GM12801 (cell line): ENCODE data around the gene CFAP100.

Source experiments
- TF ChIP-seq, protein P1 (sequence below): IDR thresholded peaks from one replicate; pipeline ENCODE4 v1.5.1; 2011; ENCODE audit warnings: control low read depth; ENCODE audit not compliant: insufficient read length; ENCODE audit errors: extremely low read depth

The CFAP100 gene

DNA sequence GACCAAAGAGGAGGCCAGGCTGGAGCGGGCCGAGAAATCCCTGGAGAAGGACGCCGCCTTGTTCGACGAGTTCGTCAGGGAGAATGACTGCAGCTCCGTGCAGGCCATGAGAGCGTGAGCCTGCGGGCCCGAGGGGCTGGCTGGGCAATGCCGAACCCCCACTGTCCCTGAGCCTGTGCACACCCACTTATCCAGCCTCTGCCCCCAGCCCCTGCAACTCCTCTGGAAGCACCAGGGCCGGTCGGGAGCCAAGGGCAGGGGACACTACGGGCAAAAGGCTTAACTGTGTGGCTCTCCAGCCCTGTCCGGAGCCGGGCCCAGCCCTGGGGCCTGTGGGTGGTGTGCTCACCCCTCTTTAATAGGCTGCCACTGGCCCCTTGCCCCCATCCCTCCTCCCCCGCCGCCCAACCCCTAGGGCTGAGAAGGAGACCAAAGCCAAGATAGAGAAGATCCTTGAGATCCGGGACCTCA is 24.0 kb downstream of the CFAP100 start:
- TF ChIP-seq, protein P1, sequence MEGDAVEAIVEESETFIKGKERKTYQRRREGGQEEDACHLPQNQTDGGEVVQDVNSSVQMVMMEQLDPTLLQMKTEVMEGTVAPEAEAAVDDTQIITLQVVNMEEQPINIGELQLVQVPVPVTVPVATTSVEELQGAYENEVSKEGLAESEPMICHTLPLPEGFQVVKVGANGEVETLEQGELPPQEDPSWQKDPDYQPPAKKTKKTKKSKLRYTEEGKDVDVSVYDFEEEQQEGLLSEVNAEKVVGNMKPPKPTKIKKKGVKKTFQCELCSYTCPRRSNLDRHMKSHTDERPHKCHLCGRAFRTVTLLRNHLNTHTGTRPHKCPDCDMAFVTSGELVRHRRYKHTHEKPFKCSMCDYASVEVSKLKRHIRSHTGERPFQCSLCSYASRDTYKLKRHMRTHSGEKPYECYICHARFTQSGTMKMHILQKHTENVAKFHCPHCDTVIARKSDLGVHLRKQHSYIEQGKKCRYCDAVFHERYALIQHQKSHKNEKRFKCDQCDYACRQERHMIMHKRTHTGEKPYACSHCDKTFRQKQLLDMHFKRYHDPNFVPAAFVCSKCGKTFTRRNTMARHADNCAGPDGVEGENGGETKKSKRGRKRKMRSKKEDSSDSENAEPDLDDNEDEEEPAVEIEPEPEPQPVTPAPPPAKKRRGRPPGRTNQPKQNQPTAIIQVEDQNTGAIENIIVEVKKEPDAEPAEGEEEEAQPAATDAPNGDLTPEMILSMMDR, result no peak

DNA sequence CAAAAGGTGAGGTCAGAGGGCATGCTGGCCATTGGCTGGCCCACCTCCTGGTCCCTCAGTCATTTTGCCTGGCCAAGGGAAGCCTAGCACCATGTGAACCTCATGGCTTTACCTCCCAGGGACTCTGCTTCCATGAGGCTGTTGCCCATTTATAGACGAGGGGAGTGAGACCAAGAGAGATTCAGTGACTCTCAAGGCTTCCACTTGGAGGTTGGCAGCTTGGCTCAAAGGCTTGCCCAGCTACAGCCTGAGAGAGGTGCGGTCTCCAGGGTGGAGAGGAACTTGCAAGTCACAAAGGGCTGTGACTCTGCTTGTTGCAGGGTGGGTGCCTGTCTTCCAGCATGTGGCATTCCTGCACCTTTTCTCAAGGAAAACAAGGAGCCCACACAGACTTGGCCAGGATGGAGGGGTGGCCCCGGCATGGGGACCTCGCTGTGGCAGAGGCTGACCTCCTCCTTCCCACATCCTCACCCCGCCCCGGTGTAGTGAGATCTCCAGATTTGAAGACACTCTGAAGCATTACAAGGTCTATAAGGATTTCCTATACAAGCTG is 24.5 kb downstream of the CFAP100 start:
- TF ChIP-seq, protein P1, result no peak

DNA sequence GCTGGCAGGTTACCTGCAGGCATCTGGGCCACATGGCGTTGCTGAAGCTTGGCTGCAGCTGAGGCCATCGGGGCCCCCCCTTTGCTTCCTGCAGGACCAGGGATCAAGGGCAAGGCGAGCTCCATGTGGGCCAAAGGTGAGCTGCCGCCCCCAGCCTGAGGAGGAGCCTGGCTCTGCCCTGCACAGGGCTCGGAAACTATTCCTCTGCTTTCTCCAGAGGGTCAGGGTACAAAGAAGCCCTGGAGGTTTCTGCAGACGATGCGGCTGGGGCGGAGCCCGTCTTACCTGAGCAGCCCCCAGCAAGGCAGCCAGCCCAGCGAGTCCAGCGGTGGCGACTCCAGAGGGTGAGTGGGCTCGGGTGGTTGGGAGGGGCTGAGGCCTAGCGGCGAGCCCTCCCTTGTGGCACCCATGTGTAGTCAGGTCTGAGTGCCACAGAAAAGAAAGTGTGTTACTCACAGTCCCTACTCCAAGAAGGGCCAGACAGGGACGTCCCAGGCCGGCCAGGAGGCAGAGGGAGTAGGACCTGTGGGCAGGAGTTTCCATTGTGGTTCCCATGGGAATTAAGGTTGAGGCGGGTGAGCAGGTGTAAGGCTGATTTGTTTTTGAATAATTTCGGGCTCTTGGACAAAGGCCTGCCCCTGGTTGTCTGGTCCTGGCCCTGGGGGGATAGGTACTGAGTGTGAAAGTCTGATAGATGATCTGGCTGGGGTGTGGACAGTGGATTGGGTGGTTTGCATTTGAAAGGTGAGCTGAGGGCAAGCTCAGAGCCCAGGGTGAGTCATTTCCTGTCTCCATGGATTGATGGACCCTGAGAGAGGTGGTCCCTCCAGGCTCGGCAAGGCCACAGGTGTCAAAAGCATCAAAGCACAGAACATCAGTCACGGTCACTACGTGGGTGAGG is 25.4 kb downstream of the CFAP100 start:
- TF ChIP-seq, protein P1, result no peak

DNA sequence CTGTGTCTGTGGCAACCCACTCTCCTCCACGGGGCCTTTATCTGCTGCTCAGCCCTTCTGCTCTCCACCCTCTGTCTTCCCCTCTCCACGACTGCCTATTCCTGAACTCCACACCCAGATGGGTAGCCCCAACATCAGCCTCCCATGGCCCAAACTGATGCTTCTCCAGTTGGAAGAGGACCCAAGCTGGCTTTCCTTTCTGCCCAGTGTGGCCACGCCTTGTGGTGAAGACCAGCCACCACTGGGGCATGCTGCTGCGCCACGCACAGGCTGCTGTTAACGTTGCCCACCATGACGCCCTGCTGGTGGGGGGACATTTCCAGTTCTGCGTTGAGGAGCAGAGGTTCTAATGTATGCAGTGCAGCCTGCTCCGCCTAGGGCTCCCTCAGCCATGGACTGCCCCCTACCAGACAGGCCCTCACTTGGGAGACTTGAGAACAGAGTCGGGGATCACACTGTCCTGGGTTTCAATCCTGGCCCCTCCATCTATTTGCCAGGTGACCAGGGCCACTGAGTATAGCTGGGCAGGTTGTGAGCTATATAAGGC is 26.9 kb downstream of the CFAP100 start:
- TF ChIP-seq, protein P1, result no peak

DNA sequence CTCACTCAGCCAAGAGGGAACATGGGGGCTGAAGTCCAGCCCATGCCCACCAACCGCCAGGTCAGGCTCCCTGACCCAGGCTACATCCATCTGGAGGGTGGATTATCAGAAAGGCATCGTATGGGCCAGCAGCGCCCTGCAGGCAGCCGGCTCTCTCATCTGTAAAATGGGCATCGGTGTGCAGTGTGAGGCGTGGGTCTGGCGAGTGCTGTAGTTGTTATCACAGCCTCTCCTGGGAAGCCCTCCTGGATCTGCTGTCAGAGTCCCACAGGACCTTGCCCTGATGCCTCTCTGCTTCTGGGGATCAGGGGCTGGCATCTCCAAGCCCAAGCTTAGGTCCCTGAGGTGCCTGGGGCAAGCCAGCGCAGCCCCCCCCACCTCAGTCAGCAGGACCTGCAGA is 27.4 kb downstream of the CFAP100 start:
- TF ChIP-seq, protein P1, result no peak

DNA sequence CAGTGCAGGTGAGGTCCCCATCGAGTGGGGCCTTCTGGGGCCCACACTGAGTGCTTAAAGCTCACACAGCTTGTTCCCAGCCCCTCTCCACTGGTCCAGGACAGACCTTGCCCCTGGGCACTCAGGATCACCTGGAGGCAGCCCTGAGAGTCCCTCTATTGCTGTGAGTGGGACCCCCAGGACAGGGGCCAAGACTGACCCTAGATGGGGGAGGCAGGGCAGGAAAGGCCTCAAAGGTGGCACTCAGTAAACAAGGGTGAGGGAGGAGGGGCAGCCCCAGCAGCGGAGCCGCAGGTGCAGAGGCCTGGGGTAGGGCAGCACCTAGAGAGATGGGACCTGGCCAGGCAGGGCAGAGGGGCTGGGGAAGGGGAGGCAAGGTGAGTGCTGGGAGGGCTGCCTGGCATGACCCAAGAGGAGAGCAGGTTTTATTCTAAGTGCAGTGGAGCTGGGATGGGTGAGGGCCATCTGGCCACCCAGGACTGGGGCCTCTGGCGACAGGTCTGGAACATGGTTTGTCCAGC is 27.9 kb downstream of the CFAP100 start:
- TF ChIP-seq, protein P1, result no peak
